Activated CD4-positive, alpha-beta T cell treated with anti-CD3 and anti-CD28 coated beads, Interleukin-2, amount 50 U/mL, for 4 hours (primary cell): ENCODE measurements around the gene TOLLIP.

Experiments used
- DNase-seq, 2 experiments: peaks; one replicate each; pipeline ENCODE4 v3.0.0-alpha.2; 2020

TOLLIP gene

GRCh38 chr11:1240771-1241170, 68.7 kb downstream of the TOLLIP start:
- no peak for DNase-seq

GRCh38 chr11:1239596-1240205, 69.7 kb downstream of the TOLLIP start:
- no peak for DNase-seq

GRCh38 chr11:1238767-1239595, 70.5 kb downstream of the TOLLIP start:
- DNase-seq, result no peak

- DNase-seq, result no peak
Measured at GRCh38 chr11:1237851-1238250, 71.6 kb downstream of the TOLLIP start.

- no peak for DNase-seq
Measured at GRCh38 chr11:1237128-1237580, 72.3 kb downstream of the TOLLIP start.

- no peak for DNase-seq
Measured at GRCh38 chr11:1236316-1237127, 72.9 kb downstream of the TOLLIP start.

- no peak for DNase-seq
Measured at GRCh38 chr11:1235901-1236315, 73.5 kb downstream of the TOLLIP start.

GRCh38 chr11:1235306-1235900, 74.0 kb downstream of the TOLLIP start:
- no peak for DNase-seq

GRCh38 chr11:1234771-1235305, 74.6 kb downstream of the TOLLIP start:
- DNase-seq, result no peak

- no peak for DNase-seq
Measured at GRCh38 chr11:1234054-1234720, 75.2 kb downstream of the TOLLIP start.

GRCh38 chr11:1233351-1234053, 75.9 kb downstream of the TOLLIP start:
- no peak for DNase-seq

GRCh38 chr11:1232883-1233321, 76.5 kb downstream of the TOLLIP start:
- no peak for DNase-seq

- no peak for DNase-seq
Measured at GRCh38 chr11:1232021-1232882, 77.2 kb downstream of the TOLLIP start.

GRCh38 chr11:1231396-1232020, 77.9 kb downstream of the TOLLIP start:
- no peak for DNase-seq

- no peak for DNase-seq
Measured at GRCh38 chr11:1230456-1231395, 78.7 kb downstream of the TOLLIP start.

GRCh38 chr11:1230121-1230455, 79.3 kb downstream of the TOLLIP start:
- no peak for DNase-seq

- no peak for DNase-seq
Measured at GRCh38 chr11:1229471-1230120, 79.8 kb downstream of the TOLLIP start.

- DNase-seq, result no peak
Measured at GRCh38 chr11:1228921-1229451, 80.4 kb downstream of the TOLLIP start.
